ENCODE results near the gene SLC7A1. TPM values are rescaled to one million over a fixed set of nuclear protein-coding genes. Genes with fewer than 3 reads are reported as not detected.

Gene SLC7A1
- total and polyA plus RNA-seq, 10 donors: 2.2 to 53.8 (median 20.6) TPM

- Histone ChIP-seq H3K27me3 (replicated peaks in 1 of 7) (peaks cover 0 to 6% (median 0%) of the 10 kb centered on the region in 7 donors), H3K4me1 (peaks cover 0 to 38% (median 25%) of the 10 kb centered on the region in 6 donors), H3K4me3 (no peak overlapping the region), H3K27ac (no peak overlapping the region), H3K36me3 (peaks cover 0 to 58% (median 14%) of the 10 kb centered on the region in 6 donors), H3K9me3 (no peaks in the 10 kb centered on the region)
- 93 to 97% (median 95%) methylated on average over 8 to 10 of the region's 10 CpGs for WGBS, 5 donors
- intact Hi-C loops (cut with DNase I; ENCODE audit: low total_unique reads): no loop called here
- TF ChIP-seq POLR2AphosphoS5 (IDR thresholded peaks at IDR 0.05): no peak
- DNase-seq: peak; percentile 73
These were observed 84.8 kb downstream of the SLC7A1 start for GRCh38 chr13:29510651-29511084.

DNA sequence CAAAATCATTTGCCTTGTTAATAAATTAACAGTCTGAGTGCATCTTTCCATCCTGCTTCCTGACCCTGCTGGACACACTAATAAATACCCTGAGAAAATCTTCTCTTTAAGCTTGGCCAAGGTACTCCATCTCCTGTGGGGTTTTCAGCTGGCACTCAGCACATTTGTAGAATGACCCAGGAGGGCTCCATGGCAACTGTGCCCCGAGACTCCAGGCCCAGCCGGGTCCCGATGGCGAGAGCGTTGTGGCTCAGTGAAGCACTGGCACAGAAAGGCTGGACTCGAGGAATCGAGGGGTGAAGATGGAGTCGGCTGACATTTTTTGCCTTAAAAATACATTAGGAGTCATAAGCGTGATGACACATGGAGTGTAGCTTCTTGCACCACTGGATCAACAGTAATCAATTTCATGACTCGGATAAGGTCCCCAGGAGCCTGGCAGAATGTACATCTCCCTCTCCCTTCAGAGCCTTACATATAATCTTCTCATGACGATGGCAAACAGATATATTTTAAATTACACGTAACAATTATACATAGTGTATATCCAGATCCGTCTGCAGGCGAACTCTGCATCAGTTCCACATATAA lies 85.4 kb downstream of the SLC7A1 start:
- intact Hi-C loops (cut with DNase I; ENCODE audit: low total_unique reads): loop anchor here (5.0 kb wide), 2 partner anchors 197 to 607 kb away; no protein-coding TSS in a partner anchor
- TF ChIP-seq POLR2AphosphoS5 (IDR thresholded peaks at IDR 0.05): no peak
- TF ChIP-seq, protein P1, sequence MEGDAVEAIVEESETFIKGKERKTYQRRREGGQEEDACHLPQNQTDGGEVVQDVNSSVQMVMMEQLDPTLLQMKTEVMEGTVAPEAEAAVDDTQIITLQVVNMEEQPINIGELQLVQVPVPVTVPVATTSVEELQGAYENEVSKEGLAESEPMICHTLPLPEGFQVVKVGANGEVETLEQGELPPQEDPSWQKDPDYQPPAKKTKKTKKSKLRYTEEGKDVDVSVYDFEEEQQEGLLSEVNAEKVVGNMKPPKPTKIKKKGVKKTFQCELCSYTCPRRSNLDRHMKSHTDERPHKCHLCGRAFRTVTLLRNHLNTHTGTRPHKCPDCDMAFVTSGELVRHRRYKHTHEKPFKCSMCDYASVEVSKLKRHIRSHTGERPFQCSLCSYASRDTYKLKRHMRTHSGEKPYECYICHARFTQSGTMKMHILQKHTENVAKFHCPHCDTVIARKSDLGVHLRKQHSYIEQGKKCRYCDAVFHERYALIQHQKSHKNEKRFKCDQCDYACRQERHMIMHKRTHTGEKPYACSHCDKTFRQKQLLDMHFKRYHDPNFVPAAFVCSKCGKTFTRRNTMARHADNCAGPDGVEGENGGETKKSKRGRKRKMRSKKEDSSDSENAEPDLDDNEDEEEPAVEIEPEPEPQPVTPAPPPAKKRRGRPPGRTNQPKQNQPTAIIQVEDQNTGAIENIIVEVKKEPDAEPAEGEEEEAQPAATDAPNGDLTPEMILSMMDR (IDR thresholded peaks at IDR 0.05 in 8 of 11, conservative IDR thresholded peaks at IDR 0.05 in 3 of 11): no peak
- TF ChIP-seq POLR2A (IDR thresholded peaks at IDR 0.05): no peak

GRCh38 chr13:29508876-29509252 lies 86.6 kb downstream of the SLC7A1 start:
- peaks cover 0 to 25% (median 12%) of the 10 kb centered on the region in 6 donors for H3K4me1 ChIP-seq
- no peak overlapping the region for H3K27ac ChIP-seq
- DNase-seq: peak; percentile 59
- H3K27me3 ChIP-seq (replicated peaks in 1 of 7): peaks cover 0 to 22% (median 0%) of the 10 kb centered on the region in 7 donors
- no peak overlapping the region for H3K4me3 ChIP-seq
- WGBS, 5 donors: 70 to 97% (median 94%) methylated on average over 4 of the region's 4 CpGs
- intact Hi-C loops (cut with DNase I; ENCODE audit: low total_unique reads): loop anchor here (5.0 kb wide), 2 partner anchors 198 to 608 kb away; no protein-coding TSS in a partner anchor
- H3K36me3 ChIP-seq: peaks cover 0 to 40% (median 3%) of the 10 kb centered on the region in 6 donors
- no peaks in the 10 kb centered on the region for H3K9me3 ChIP-seq
- TF ChIP-seq POLR2A (IDR thresholded peaks at IDR 0.05) (no peak), POLR2AphosphoS5 (IDR thresholded peaks at IDR 0.05) (no peak)
- TF ChIP-seq, protein P1 (IDR thresholded peaks at IDR 0.05 in 8 of 11, conservative IDR thresholded peaks at IDR 0.05 in 3 of 11): no peak

More for the DNA sequence above, 85.4 kb downstream of the SLC7A1 start:
- 92 to 98% (median 94%) methylated on average over 14 of the region's 14 CpGs for WGBS, 5 donors
- Histone ChIP-seq H3K27ac (no peak overlapping the region), H3K27me3 (replicated peaks in 1 of 7) (peaks cover 0 to 10% (median 0%) of the 10 kb centered on the region in 7 donors), H3K4me3 (no peak overlapping the region), H3K9me3 (no peaks in the 10 kb centered on the region), H3K36me3 (peaks cover 0 to 52% (median 13%) of the 10 kb centered on the region in 6 donors), H3K4me1 (peaks cover 0 to 37% (median 22%) of the 10 kb centered on the region in 6 donors)
- peak; percentile 65 for DNase-seq

DNA sequence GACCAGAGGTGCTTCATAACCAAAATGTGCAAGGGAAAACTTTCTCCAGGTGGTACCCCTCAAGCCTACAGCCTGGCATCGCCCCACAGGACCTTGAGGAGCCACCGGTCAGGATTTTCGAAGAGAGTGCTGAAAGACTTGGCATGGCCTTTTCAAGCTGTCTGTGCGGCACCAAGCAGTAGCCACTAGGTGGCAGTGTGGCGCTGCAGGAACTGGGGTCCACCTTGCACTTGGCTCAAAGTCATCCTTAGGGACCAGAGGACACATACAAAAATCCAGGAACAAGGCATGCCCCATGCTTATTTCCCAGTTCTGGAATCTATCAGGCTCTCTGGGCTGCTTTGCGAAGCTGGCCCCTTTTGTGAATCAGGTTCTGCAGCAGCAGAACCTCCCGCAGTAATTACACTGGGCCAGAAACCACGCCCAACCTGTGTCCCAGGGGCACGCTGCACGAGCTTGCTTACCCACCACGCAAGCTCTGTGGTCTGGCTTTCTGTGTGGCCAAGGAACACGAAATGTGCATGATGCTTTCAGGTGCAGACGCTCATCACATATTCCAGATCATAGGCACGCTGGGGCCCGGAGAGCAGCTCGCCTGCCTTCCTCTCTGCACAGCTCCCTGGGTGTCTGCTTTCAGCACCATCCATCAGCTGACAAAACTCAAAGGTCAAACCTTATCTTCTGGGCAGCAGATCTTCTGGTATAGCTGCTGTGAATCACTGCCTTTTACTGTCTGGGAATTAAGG lies 87.2 kb downstream of the SLC7A1 start:
- no peak for TF ChIP-seq POLR2A (IDR thresholded peaks at IDR 0.05)
- peak in 2 of 3 donors; percentile 42 to 51 for TF ChIP-seq POLR2AphosphoS5 (IDR thresholded peaks at IDR 0.05)
- TF ChIP-seq, protein P1 (IDR thresholded peaks at IDR 0.05 in 8 of 11, conservative IDR thresholded peaks at IDR 0.05 in 3 of 11): peak; percentile 75 to 98 (median 95)
- intact Hi-C loops (cut with DNase I; ENCODE audit: low total_unique reads): loop anchor here (5.0 kb wide), 2 partner anchors 199 to 609 kb away; no protein-coding TSS in a partner anchor
- peaks cover 0 to 34% (median under 1%) of the 10 kb centered on the region in 6 donors for H3K36me3 ChIP-seq
- no peak overlapping the region for H3K4me3 ChIP-seq
- H3K9me3 ChIP-seq: no peaks in the 10 kb centered on the region
- DNase-seq: peak; percentile 93
- H3K27ac ChIP-seq: no peak overlapping the region
- 51 to 56% (median 53%) methylated on average over 15 to 16 of the region's 16 CpGs for WGBS, 5 donors
- H3K4me1 ChIP-seq: peaks cover 0 to 20% (median 9%) of the 10 kb centered on the region in 6 donors
- H3K27me3 ChIP-seq (replicated peaks in 1 of 7): peaks cover 0 to 27% (median 3%) of the 10 kb centered on the region in 7 donors

Data from spleen (tissue), 11 donors.